Myocyte (in vitro differentiated cells): Measurements from ENCODE around the gene TRIM6. TPM values are rescaled to one million over a fixed set of nuclear protein-coding genes. Genes with fewer than 3 reads are reported as not detected.
"Not testable (repeated sequence)": the region's sequence is repeated elsewhere in the genome, so short reads cannot be mapped to it uniquely, and the experiment has no call there.

Experiments used
- DNase-seq: peaks from one replicate; pipeline ENCODE4 v3.0.0-alpha.2; 2012; ENCODE audit warnings: low read depth
- polyA plus RNA-seq: library from polyadenylated mRNA; unstranded; fragments of >200 nt; gene quantifications from one replicate; pipeline ENCODE4 v1.2.1, GENCODE V29; 2012; ENCODE audit warnings: missing spikeins
- total RNA-seq: library from RNA; depleted of rRNA; stranded (reverse); fragments of >200 nt; gene quantifications from 2 replicates; pipeline ENCODE4 v1.2.3, GENCODE V29; 2014

The TRIM6 gene
- 0.31 and 0.40 TPM in 2 replicates for total RNA-seq
- 0.53 TPM for polyA plus RNA-seq

GRCh38 chr11:5596607-5597201, at the start of gene TRIM6:
TRIM6 (plus strand) TSS chr11:5596637; CDS start chr11:5596898, 261 bp downstream.
- DNase-seq: peak; percentile 13

DNA sequence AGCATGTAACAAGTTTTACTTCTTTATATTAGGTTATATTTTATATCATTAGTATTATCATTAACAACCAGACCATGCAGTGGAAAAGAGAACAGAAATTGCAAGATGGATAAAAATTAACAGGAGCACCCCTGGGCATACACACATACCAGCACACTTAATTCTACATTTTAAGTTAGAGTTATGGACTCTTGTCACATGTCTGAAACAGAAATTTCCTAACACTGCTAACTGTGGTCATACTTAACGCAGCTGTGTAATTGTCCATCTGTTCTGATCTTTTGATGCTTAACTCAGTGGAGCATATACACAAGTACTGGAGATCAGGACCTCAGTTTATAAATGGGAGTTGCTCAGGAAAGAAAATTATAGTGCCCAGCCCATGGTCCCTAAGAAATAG, 48.5 kb upstream of the TRIM6 start:
- no peak for DNase-seq

- DNase-seq: no peak
Observed at GRCh38 chr11:5548440-5548839, 48.0 kb upstream of the TRIM6 start, which contains the start of gene OR52H1. OR52H1 (minus strand) TSS chr11:5548540; CDS start chr11:5545505, 3,035 bp downstream.

GRCh38 chr11:5550440-5551095, 45.9 kb upstream of the TRIM6 start:
- peak; percentile 64 for DNase-seq

DNA sequence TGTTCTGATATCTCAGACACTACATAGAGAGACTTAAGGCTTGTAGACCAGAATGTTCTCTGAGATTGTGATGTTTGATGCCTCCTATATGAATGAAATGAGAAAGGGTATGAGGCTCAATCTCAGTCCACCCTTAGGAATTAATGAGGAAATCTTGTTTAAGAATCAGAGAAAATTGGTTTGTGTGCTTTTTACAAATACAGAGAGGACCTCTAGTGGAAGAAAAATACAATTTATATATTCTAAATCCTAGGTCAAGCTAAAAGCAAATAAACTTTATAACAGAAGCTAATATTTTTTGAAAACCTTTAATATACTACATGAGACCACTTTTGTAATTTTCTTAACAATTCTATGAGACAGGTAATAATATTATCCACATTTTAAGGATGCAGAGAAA, 43.1 kb upstream of the TRIM6 start:
- no peak for DNase-seq

DNA sequence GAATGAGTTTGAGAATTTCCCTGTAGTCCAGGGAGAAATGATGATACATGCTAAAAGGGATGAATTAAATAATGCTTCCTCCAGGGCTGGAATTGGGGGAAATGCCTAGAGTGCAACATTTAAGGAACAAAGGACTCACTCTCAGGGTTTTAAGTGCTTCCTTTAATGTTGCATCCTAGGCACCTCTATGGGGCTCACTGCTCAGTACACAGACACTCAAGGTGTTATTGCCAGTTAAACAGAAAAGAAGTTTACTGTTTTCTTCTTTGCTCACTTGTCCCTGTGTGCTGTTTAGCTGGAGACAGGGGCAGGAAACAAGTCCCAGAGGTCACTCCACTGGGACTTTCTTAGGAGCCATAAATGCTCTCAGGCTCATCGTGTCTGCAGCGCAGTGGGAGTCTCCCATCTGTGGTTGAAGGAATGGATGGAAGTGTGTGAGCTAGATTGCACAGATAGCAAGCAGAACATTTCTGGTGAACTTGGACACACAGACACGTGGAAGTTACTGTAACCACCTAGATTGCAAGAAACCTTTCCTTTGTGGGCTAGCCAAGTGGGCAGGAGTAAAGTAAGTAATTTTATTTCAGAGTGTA, 39.7 kb upstream of the TRIM6 start:
- DNase-seq: no peak

DNA sequence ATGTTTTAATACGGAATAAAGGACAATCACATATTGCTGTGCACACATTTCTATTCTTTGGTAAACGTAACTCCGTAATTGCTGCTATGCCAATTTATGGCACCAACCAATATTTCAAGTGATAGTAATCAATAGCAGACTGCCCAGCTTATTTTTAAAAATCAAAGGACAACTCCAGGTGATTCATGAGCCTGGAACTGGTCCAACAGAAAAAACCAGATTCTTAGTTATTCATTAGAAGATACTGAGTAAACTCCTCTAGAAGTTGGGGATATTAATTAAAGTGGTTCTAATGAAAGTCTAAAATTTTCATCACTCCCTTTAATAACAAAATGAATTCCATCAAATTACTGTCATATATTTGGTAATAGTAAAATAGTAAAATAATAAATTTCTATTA, 38.7 kb upstream of the TRIM6 start:
- DNase-seq: no peak

DNA sequence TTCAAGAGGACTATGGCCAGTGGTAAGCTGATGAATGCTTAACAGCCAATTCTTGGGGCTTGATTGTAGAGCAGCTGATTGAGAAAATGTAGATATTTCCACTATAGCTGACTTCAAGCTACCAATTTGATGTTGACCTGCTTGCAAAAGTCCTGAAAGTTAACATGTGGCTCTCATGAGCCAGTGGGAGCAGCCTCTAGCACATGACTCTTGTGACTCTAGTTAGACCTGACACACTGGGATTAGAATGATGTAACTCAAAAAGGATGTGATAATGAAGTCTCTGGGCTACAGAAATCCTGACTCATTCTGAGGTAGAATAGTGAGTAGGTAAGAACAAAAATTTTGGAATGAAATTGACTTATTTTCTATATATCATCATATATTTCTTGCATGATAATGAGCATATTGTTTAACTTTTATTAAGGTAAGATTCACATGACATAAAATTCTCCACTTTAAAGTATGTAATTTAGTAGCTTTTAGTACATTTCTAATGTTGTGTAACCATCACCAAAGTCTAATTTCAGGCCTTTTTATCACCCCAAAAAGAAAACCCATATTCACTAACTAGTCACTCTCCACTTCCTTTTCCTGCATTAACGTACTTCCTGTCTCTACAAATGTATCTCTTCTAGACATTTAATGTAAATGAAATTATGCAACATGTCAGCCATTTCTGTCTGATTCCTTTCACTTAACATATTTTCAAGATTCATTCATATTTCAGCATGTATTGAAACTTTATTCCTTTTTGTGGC, 32.0 kb upstream of the TRIM6 start:
- no peak for DNase-seq

DNA sequence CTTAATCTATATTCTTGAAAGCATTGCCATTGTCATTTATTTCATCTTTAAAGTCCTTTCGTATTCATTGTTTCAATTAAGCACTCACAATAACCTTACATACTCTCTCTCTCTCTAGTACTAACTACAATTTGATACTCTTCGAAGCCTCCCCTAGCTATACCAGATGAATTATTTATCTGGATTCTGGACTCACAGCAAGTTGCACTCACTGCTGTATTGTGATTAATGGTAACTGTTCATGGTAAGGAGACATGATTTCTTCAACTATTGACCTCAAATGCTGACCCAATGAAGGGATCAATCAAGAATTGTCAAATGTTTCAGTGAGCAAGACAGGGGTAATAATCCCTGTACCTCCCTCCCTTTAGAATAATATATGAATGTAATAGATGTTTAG, 21.8 kb upstream of the TRIM6 start:
- DNase-seq: no peak

DNA sequence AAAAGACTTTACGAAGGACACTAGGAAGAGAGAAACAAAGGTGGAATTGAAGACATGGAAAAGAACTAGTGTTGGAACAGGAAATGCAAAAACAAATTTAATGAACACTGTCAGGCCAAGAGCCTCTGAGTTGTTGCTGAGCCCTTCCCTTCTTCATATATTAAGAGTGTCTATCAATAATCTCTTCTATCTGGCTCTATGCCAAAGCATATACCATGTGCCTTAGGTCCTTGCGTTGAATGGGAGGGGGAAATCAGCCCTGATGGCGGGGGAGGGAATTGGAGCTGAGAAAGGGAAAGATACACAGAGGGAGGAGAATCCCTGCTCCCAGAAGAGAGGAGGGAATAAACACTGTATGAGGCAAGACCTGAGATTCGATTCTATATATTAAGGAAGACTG, 21.3 kb upstream of the TRIM6 start:
- DNase-seq: no peak

GRCh38 chr11:5577101-5577500, 19.3 kb upstream of the TRIM6 start:
- DNase-seq: no peak

- no peak for DNase-seq
Observed at GRCh38 chr11:5580577-5580976, 15.9 kb upstream of the TRIM6 start, which contains the start of gene OR52B6. OR52B6 (plus strand) TSS chr11:5580877; CDS start chr11:5580877, 0 bp downstream.

DNA sequence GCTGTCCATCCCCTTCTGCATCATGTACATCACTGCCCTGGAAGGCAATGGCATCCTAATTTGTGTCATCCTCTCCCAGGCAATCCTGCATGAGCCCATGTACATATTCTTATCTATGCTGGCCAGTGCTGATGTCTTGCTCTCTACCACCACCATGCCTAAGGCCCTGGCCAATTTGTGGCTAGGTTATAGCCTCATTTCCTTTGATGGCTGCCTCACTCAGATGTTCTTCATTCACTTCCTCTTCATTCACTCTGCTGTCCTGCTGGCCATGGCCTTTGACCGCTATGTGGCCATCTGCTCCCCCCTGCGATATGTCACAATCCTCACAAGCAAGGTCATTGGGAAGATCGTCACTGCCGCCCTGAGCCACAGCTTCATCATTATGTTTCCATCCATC, 15.4 kb upstream of the TRIM6 start:
- DNase-seq: no peak

DNA sequence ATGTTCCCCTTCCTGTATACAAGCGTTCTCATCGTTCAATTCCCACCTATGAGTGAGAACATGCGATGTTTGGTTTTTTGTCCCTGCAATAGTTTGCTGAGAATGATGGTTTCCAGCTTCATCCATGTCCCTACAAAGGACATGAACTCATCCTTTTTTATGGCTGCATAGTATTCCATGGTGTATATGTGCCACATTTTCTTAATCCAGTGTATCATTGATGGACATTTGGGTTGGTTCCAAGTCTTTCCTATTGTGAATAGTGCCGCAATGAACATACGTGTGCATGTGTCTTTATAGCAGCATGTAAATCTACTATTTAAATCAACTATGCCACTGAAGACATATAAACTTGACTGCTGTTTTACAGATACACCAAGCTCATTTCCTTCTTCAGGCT, 12.0 kb upstream of the TRIM6 start:
- DNase-seq: not testable (repeated sequence)

- not testable (repeated sequence) for DNase-seq
Observed at GRCh38 chr11:5589906-5590305, 6.5 kb upstream of the TRIM6 start.

DNA sequence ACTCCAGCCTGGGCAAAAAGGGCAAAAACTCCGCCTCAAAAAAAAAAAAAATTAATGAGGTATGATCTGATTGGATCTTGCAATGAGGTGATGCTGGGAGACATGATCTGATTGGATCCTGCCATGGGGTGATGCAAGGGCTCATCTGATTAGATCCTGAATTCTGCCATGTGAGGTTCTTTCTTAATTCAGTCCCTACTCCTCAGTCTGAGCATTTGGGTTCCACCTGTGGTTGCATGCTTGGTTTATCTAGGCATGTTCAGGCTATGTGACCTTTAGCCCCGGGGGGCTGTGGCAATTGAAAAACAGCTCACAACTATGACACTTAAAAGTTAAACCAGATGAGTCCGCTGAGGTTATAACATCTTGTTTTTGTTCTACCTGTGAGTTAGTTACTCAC, 4.8 kb upstream of the TRIM6 start:
- no peak for DNase-seq

DNA sequence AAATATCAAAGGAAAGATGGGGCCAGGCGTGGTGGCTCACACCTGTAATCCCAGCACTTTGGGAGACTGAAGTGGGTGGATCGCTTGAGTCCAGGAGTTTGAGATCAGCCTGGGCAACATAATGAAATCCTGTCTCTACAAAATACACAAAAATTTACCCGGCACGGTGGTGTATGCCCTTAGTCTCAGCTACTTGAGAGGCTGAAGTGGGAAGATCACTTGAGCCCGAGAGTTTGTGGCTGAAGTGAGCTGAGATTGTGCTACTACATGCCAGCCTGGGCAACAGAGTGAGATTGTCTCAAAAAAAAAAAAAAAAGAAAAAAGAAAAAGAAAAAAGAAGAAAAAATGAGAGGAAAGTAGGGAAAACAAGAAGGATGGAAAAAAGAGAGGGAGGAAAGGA, 3.8 kb upstream of the TRIM6 start:
- no peak for DNase-seq

DNA sequence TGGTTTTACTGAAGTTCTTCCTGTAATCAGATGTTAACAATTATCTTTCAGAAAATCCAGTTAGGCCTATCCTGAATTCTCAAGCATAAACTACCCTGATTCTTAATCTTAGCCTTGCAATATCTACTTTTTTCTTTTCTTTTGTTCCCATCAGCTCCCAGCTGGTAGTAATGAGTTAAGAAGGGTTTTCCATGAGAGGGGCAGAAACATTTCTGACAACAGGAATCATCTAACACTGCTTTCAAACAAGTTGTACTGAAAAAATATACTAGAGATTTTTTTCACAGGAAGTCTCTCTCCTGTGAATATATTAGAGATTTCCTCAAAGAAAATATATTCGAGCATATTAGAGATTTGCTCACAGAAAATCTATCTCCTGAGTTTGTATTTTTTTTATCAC, 3.3 kb upstream of the TRIM6 start:
- DNase-seq: no peak

- no peak for DNase-seq
Observed at GRCh38 chr11:5597953-5598352, 1.5 kb downstream of the TRIM6 start.

DNA sequence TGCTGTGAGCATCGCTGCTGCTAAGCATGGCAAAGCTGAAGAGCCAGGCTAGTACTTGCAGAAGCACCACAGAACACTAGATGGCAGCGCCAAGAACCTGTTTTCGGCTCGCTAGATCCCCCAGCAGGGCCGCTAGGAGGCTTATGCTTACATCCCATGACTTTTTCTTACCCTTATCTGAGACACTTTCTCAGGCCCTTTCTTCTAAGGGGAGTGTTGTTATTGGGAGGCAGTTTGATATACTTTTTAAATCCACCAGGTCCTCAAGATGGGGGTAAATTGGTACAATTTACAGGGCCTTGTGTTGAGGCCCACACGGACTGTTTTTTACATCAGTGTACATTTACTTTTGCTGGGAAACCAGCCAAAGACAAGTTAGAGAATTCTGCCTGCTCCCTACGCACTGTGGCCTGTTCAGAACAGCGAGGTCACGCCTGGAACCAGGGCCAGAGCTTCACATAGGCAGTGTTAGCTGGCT, 4.0 kb downstream of the TRIM6 start:
- DNase-seq: peak; percentile 58

GRCh38 chr11:5602791-5603190, 6.4 kb downstream of the TRIM6 start:
- DNase-seq: not testable (repeated sequence)

GRCh38 chr11:5603326-5603725, 6.9 kb downstream of the TRIM6 start:
- no peak for DNase-seq
